ENCODE measurements around the gene OR10D3. TPM values are rescaled to one million over a fixed set of nuclear protein-coding genes. Genes with fewer than 3 reads are reported as not detected.

OR10D3 gene
- total RNA-seq, 1 experiment from 2014 or later = not detected

GRCh38 chr11:124209824-124210357 lies 26.7 kb downstream of the OR10D3 start:
- ChIA-PET RAD21 (ENCODE audit: low non-redundant PET in 1 of 2, low total read pairs in 2 of 2, uncharacterized antibody in 2 of 2, unreplicated experiment in 2 of 2) (no interaction called here), CTCF (no interaction called here), POLR2A (no interaction called here)
- Histone ChIP-seq H3K4me3 (replicated peaks in 1 of 2; ENCODE audit: low read depth in 1 of 2, low read length in 2 of 2) (no peak overlapping the region), H3K4me1 (ENCODE audit: control insufficient read depth in 1 of 2, insufficient read depth in 2 of 2, low read length in 2 of 2) (no peaks in the 10 kb centered on the region), H3K27ac (ENCODE audit: low read depth, low read length) (no peak overlapping the region), H3K4me2 (ENCODE audit: low read length) (no peak overlapping the region), H3K9me3 (ENCODE audit: control insufficient read depth in 1 of 2, insufficient read depth in 1 of 2, low read depth in 1 of 2, low read length in 2 of 2) (no peaks in the 10 kb centered on the region), H3K9ac (ENCODE audit: low read length) (no peak overlapping the region), H4K20me1 (ENCODE audit: insufficient read depth) (no peaks in the 10 kb centered on the region), H2AFZ (ENCODE audit: low read depth, low read length, poor library complexity, severe bottlenecking) (no peak overlapping the region), H3K9me2 (ENCODE audit: insufficient read depth) (no peaks in the 10 kb centered on the region), H3K27me3 (ENCODE audit: insufficient read depth, low read length) (peaks cover 35% of the 10 kb centered on the region), H3K79me2 (ENCODE audit: insufficient read depth, low read length) (no peaks in the 10 kb centered on the region), H3K36me3 (ENCODE audit: control insufficient read depth in 1 of 2, insufficient read depth in 2 of 2, low read length in 2 of 2) (no peaks in the 10 kb centered on the region)
- no peak for TF ChIP-seq ZFX (IDR thresholded peaks at IDR 0.05)
- TF ChIP-seq SRF (IDR thresholded peaks at IDR 0.05; ENCODE audit: low read depth) = no peak
- no peak for TF ChIP-seq CTCF (IDR thresholded peaks at IDR 0.05 in 2 of 3, conservative IDR thresholded peaks at IDR 0.05 in 1 of 3; ENCODE audit: borderline replicate concordance in 1 of 3, insufficient read depth in 1 of 3, low read depth in 2 of 3, low read length in 2 of 3)
- intact Hi-C loops (cut with micrococcal nuclease) = no loop called here
- ATAC-seq (no peak), DNase-seq (ENCODE audit: low read depth, low spot score) (no peak)
- BruUV-seq (replicated peaks) = no TSS peak

- no peaks in the 10 kb centered on the region for H3K4me1 ChIP-seq (ENCODE audit: control insufficient read depth in 1 of 2, insufficient read depth in 2 of 2, low read length in 2 of 2)
- ChIA-PET POLR2A (no interaction called here), CTCF (no interaction called here), RAD21 (ENCODE audit: low non-redundant PET in 1 of 2, low total read pairs in 2 of 2, uncharacterized antibody in 2 of 2, unreplicated experiment in 2 of 2) (no interaction called here)
- no TSS peak for BruUV-seq (replicated peaks)
- DNase-seq (ENCODE audit: low read depth, low spot score) (no peak), ATAC-seq (no peak)
- no peak overlapping the region for H3K27ac ChIP-seq (ENCODE audit: low read depth, low read length)
- intact Hi-C loops (cut with micrococcal nuclease) = no loop called here
- H3K9ac ChIP-seq (ENCODE audit: low read length) = no peak overlapping the region
- H2AFZ ChIP-seq (ENCODE audit: low read depth, low read length, poor library complexity, severe bottlenecking) = no peak overlapping the region
- H3K36me3 ChIP-seq (ENCODE audit: control insufficient read depth in 1 of 2, insufficient read depth in 2 of 2, low read length in 2 of 2) = no peaks in the 10 kb centered on the region
- no peaks in the 10 kb centered on the region for H3K9me3 ChIP-seq (ENCODE audit: control insufficient read depth in 1 of 2, insufficient read depth in 1 of 2, low read depth in 1 of 2, low read length in 2 of 2)
- H3K9me2 ChIP-seq (ENCODE audit: insufficient read depth) = no peaks in the 10 kb centered on the region
- H3K4me2 ChIP-seq (ENCODE audit: low read length) = no peak overlapping the region
- H3K4me3 ChIP-seq (replicated peaks in 1 of 2; ENCODE audit: low read depth in 1 of 2, low read length in 2 of 2) = no peak overlapping the region
- H3K79me2 ChIP-seq (ENCODE audit: insufficient read depth, low read length) = no peaks in the 10 kb centered on the region
- H3K27me3 ChIP-seq (ENCODE audit: insufficient read depth, low read length) = peaks cover 33% of the 10 kb centered on the region
- no peaks in the 10 kb centered on the region for H4K20me1 ChIP-seq (ENCODE audit: insufficient read depth)
- no peak for TF ChIP-seq POLR2AphosphoS5 (IDR thresholded peaks at IDR 0.05; ENCODE audit: low read depth, low read length)
- no peak for TF ChIP-seq ZFX (IDR thresholded peaks at IDR 0.05)
- TF ChIP-seq REST (IDR thresholded peaks at IDR 0.05; ENCODE audit: low read depth) = no peak
- no peak for TF ChIP-seq TCF7L2 (IDR thresholded peaks at IDR 0.05; ENCODE audit: borderline replicate concordance, extremely low read depth, insufficient read depth, insufficient read length)
- TF ChIP-seq CTCF (IDR thresholded peaks at IDR 0.05 in 2 of 3, conservative IDR thresholded peaks at IDR 0.05 in 1 of 3; ENCODE audit: borderline replicate concordance in 1 of 3, insufficient read depth in 1 of 3, low read depth in 2 of 3, low read length in 2 of 3) = no peak
- no peak for TF ChIP-seq FOSL1 (IDR thresholded peaks at IDR 0.05; ENCODE audit: low read depth)
- no peak for TF ChIP-seq SP1 (IDR thresholded peaks at IDR 0.05; ENCODE audit: low read depth)
- no peak for TF ChIP-seq CBX3 (IDR thresholded peaks at IDR 0.05; ENCODE audit: low read depth)
- no peak for TF ChIP-seq JUND (IDR thresholded peaks at IDR 0.05)
- no peak for TF ChIP-seq EGR1 (IDR thresholded peaks at IDR 0.05; ENCODE audit: low read depth)
- no peak for TF ChIP-seq RAD21 (IDR thresholded peaks at IDR 0.05; ENCODE audit: low read depth)
- no peak for TF ChIP-seq ELF1 (IDR thresholded peaks at IDR 0.05; ENCODE audit: borderline replicate concordance, low read depth)
These were observed 27.3 kb downstream of the OR10D3 start for GRCh38 chr11:124210421-124210820.
